Fibroblast of pulmonary artery (primary cell): ENCODE results near the gene NEK10.

Experiments used
- DNase-seq: peaks from one replicate; pipeline ENCODE4 v3.0.0-alpha.2; 2010; ENCODE audit warnings: low read depth
- H3K4me3 ChIP-seq: replicated peaks from 2 replicates; pipeline ENCODE4 v1.5.1; 2011; ENCODE audit warnings: low read depth, mild to moderate bottlenecking, control low read depth, low read length, moderate library complexity
- CTCF ChIP-seq: IDR thresholded peaks from 2 replicates; pipeline ENCODE4 v1.5.1; 2011; ENCODE audit warnings: mild to moderate bottlenecking, control low read depth, low read length, inconsistent platforms; ENCODE audit errors: missing control alignments

The NEK10 gene

DNA sequence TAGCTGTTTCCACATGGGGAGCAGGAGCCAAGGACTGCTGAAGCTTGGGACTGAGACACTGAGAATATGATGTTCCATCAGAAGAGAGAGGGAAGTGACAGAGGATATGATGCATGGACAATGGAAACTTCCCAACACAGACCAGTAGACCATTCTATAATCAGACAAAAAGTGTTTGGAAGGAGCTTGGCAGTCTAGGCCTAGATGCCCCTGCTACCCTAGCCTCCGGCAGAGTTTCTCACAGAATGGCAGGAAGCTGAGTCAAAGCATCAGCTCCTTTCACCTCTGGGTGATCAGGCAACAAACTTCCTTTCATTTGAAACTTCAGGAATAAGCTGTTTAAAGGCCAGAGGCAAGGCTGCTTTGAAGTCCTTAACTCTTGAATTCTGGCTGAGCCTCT is 222.0 kb downstream of the NEK10 start:
- DNase-seq = peak; percentile 47
- no peak for TF ChIP-seq CTCF
- H3K4me3 ChIP-seq = no peak overlapping the region

- DNase-seq = no peak
- H3K4me3 ChIP-seq = no peak overlapping the region
- TF ChIP-seq CTCF = no peak
These were observed 222.4 kb downstream of the NEK10 start for GRCh38 chr3:27146786-27147185.

DNA sequence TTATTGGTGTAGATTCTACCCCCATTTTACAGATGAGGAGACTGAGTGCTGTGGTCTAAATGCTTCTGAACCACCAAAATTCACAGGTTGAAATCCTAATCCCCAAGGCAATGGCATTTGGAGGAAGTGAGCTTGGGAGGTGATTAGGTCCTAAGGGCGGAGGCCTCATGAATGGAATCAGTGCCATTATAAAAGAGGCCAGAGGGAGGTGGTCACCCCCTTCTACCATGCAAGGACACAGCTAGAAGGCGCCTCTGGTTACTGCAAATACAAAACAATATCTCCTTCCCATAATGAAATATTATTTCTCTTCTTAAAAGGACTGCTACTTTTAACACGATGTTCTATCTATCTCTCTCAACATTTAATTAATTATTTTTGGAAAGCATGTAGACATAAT is 223.5 kb downstream of the NEK10 start:
- DNase-seq = no peak
- no peak for TF ChIP-seq CTCF
- H3K4me3 ChIP-seq = no peak overlapping the region

- TF ChIP-seq CTCF = no peak
- H3K4me3 ChIP-seq = no peak overlapping the region
- DNase-seq = no peak
These were observed 227.5 kb downstream of the NEK10 start for GRCh38 chr3:27141668-27142067.

DNA sequence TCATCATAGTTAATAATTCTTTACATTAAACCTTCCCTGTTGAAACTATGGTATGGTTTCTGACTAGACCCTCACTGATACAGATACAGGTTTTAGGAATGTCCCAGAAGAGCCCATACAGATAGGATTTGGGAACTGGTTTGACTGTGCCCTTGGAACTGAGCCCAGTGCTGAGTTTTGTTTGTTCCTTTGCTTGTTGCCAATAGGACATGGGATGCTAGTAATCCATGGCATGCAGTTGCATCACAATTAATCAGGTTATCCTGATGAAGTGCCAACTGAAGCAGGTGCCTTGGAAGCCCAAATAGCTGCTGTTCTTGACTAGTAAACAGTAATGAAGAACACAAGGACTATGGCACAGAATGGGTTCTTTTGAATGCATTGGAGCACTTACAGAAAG is 230.6 kb downstream of the NEK10 start:
- no peak for TF ChIP-seq CTCF
- H3K4me3 ChIP-seq = no peak overlapping the region
- DNase-seq = no peak

DNA sequence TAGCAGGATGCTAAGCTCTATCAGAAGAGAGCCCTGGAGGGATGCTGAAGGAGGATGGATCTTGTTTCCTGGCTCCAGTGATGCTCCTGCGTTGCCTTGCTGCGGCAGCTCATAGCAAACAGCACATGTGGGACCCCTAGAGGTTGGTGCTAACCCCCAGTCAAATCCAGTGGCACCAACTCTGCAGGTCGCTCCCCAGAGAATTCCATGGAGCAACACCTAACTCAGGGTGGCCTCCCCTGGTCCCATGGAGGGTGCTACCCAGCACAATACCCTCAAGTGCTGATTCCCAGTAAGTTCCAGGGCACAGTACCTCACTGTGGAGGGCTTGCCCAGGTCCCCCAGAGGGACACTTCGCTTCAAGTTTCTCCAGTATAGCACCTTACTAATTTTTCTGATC is 231.2 kb downstream of the NEK10 start:
- H3K4me3 ChIP-seq = no peak overlapping the region
- no peak for DNase-seq
- TF ChIP-seq CTCF = no peak

- H3K4me3 ChIP-seq = no peak overlapping the region
- DNase-seq = peak; percentile 79
- peak; percentile 97 for TF ChIP-seq CTCF
These were observed 234.9 kb downstream of the NEK10 start for GRCh38 chr3:27134171-27134796.
